ENCODE measurements around the gene SPATA6. TPM values are rescaled to one million over a fixed set of nuclear protein-coding genes. Genes with fewer than 3 reads are reported as not detected.
"Not testable (repeated sequence)": the region's sequence is repeated elsewhere in the genome, so short reads cannot be mapped to it uniquely, and the experiment has no call there.

SPATA6 gene
- total RNA-seq, 4 donors from 2014 or later: 7.8 to 41.8 (median 16.9) TPM

GRCh38 chr1:48344373-48344772 lies 127.6 kb downstream of the SPATA6 start:
- TF ChIP-seq, protein P1, sequence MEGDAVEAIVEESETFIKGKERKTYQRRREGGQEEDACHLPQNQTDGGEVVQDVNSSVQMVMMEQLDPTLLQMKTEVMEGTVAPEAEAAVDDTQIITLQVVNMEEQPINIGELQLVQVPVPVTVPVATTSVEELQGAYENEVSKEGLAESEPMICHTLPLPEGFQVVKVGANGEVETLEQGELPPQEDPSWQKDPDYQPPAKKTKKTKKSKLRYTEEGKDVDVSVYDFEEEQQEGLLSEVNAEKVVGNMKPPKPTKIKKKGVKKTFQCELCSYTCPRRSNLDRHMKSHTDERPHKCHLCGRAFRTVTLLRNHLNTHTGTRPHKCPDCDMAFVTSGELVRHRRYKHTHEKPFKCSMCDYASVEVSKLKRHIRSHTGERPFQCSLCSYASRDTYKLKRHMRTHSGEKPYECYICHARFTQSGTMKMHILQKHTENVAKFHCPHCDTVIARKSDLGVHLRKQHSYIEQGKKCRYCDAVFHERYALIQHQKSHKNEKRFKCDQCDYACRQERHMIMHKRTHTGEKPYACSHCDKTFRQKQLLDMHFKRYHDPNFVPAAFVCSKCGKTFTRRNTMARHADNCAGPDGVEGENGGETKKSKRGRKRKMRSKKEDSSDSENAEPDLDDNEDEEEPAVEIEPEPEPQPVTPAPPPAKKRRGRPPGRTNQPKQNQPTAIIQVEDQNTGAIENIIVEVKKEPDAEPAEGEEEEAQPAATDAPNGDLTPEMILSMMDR (IDR thresholded peaks at IDR 0.05): no peak
- ATAC-seq (ENCODE audit: low FRiP score) (no peak), DNase-seq (ENCODE audit: low spot score) (no peak)

DNA sequence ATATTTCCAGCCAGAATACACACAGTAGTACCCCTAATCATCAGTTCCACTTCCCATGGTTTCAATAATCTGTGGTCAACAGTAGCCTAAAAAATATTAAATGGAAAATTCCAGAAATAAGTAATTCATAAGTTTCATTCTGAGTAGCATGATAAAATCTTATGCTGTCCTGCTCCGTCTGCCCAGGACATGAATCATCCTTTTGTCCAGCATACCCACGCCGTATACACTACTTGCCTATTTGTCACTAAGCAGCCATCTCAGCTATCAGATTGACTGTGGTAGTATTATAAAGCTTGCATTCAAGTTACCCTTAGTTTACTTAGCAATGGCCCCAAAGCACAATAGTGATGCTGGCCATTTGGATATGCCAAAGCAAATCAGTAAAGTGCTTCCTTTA lies 130.8 kb downstream of the SPATA6 start:
- ATAC-seq (ENCODE audit: low FRiP score): no peak
- TF ChIP-seq, protein P1 (IDR thresholded peaks at IDR 0.05): no peak
- no peak for DNase-seq (ENCODE audit: low spot score)

DNA sequence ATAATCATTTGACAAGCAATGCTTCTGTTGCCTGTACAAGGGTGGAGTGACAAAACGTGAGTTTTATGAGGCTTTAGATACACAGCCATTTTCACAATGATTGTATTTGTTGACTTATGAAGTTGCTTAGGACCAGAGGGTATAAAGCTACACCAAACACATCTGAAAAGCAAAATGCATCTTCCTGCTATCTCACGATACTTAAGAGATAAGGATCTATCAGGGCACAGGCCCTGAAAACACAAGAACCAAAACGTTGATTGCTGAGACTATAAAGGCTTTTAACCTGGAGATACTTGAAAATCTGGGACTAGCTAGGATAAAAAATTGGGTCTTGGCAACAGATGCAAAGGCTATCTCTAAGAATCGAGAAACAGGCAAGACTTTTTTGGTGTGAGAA lies 133.7 kb downstream of the SPATA6 start:
- TF ChIP-seq, protein P1 (IDR thresholded peaks at IDR 0.05): no peak
- DNase-seq (ENCODE audit: low spot score): no peak
- no peak for ATAC-seq (ENCODE audit: low FRiP score)

- TF ChIP-seq, protein P1 (IDR thresholded peaks at IDR 0.05): no peak
- DNase-seq (ENCODE audit: low spot score) (no peak), ATAC-seq (ENCODE audit: low FRiP score) (no peak)
Measured at GRCh38 chr1:48333316-48333715, 138.7 kb downstream of the SPATA6 start.

DNA sequence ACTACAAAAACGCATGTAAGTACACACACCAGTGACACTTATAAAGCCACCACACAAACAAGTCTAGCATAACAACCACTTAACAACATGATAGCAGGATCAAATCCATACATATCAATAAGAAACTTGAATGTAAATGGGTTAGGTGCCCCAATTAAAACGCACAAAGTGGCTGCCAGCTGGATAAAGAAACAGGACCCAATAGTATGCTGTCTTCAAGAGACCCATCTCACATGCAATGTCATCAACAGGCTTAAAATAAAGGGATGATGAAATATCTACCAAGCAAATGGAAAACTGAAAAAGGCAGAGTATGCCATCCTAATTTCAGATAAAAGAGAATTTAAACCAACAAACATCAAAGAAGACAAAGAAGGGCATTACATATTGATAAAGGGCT lies 139.9 kb downstream of the SPATA6 start:
- ATAC-seq (ENCODE audit: low FRiP score) (no peak), DNase-seq (ENCODE audit: low spot score) (no peak)
- TF ChIP-seq, protein P1 (IDR thresholded peaks at IDR 0.05): no peak

GRCh38 chr1:48329905-48330304 lies 142.1 kb downstream of the SPATA6 start:
- TF ChIP-seq, protein P1 (IDR thresholded peaks at IDR 0.05): no peak
- DNase-seq (ENCODE audit: low spot score): no peak
- ATAC-seq (ENCODE audit: low FRiP score): no peak

DNA sequence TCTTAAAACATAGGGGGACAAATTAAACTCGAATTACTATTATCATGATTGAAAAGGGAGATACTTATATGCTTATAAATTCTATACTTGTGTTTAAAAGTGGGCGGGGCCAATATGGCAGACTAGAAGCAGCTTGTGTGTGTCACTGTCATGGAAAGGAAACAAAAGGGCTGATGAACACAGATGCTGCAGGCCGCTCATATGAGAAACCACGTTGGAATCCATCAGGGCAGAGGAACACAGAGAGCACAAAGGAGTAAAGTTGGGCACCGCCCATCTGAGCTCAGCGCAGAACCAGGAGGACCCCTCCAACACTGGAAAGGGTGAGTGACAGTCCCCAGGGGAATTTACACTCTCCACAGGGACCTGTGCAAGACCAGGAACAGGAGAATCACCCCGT lies 142.5 kb downstream of the SPATA6 start:
- ATAC-seq (ENCODE audit: low FRiP score): no peak
- no peak for DNase-seq (ENCODE audit: low spot score)

GRCh38 chr1:48311829-48312228 lies 160.2 kb downstream of the SPATA6 start:
- not testable (repeated sequence) for DNase-seq (ENCODE audit: low spot score); ATAC-seq (ENCODE audit: low FRiP score)

More for the DNA sequence above, 142.5 kb downstream of the SPATA6 start:
- TF ChIP-seq, protein P1 (IDR thresholded peaks at IDR 0.05): no peak
